CD4-positive, alpha-beta memory T cell (primary cell): ENCODE measurements around the gene GJA9. TPM values are rescaled to one million over a fixed set of nuclear protein-coding genes. Genes with fewer than 3 reads are reported as not detected.
A peak's percentile ranks its signal among the peaks of the same experiment; 100 is the strongest.
"Not testable (repeated sequence)": the region's sequence is repeated elsewhere in the genome, so short reads cannot be mapped to it uniquely, and the experiment has no call there.

Source experiments
- CTCF ChIA-PET: fragments of 350-600 bp; sonication (Branson Sonifier 250); formaldehyde crosslinking; loops from one replicate; lab custom pipeline; 2021; ENCODE audit warnings: inconsistent platforms; ENCODE audit not compliant: partially characterized antibody; lab: Charles Lee
- POLR2A ChIA-PET: fragments of 350-600 bp; sonication (Branson Sonifier 250); formaldehyde crosslinking; loops from one replicate; lab custom pipeline; 2021; ENCODE audit not compliant: partially characterized antibody; lab: Charles Lee
- DNase-seq, 5 donors: peaks; one replicate each; pipeline versions ENCODE4 v3.0.0 to v3.0.0-alpha.2; 2020 to 2022; ENCODE audit warnings: mixed read lengths in 1 of 5
- H3K27ac ChIP-seq: one replicate; pipeline ENCODE4 v1.7.0; 2013; ENCODE audit warnings: low read depth, low read length
- H3K27me3 ChIP-seq: 2 replicates; pipeline ENCODE4 v1.7.0; 2013; ENCODE audit warnings: mild to moderate bottlenecking, low read length, moderate library complexity; ENCODE audit not compliant: insufficient read depth
- H3K36me3 ChIP-seq: 2 replicates; pipeline ENCODE4 v1.7.0; 2013; ENCODE audit warnings: mild to moderate bottlenecking, low read length, moderate library complexity; ENCODE audit not compliant: insufficient read depth
- H3K4me1 ChIP-seq: 2 replicates; pipeline ENCODE4 v1.7.0; 2013; ENCODE audit warnings: mild to moderate bottlenecking, low read length, moderate library complexity; ENCODE audit not compliant: insufficient read depth
- H3K4me3 ChIP-seq, 2 donors: one replicate each; pipeline ENCODE4 v1.7.0; 2013; ENCODE audit warnings: low read length in 2 of 2, mild to moderate bottlenecking in 1 of 2
- H3K9me3 ChIP-seq, 2 donors: one replicate each; pipeline ENCODE4 v1.7.0; 2013; ENCODE audit warnings: low read length in 2 of 2, control low read depth in 1 of 2; ENCODE audit not compliant: control insufficient read depth in 1 of 2
- H3K27ac Mint-ChIP-seq, 7 donors: one replicate each; pipeline ENCODE4 v1.8.0; 2020 to 2021; ENCODE audit warnings: mixed read lengths in 7 of 7, mild to moderate bottlenecking in 6 of 7, inconsistent platforms in 3 of 7, moderate library complexity in 3 of 7
- H3K27me3 Mint-ChIP-seq, 2 donors: one replicate each; pipeline ENCODE4 v1.8.0; 2020 to 2021; ENCODE audit warnings: mixed read lengths in 2 of 2
- H3K36me3 Mint-ChIP-seq, 2 donors: one replicate each; pipeline ENCODE4 v1.8.0; 2020 to 2021; ENCODE audit warnings: mixed read lengths in 2 of 2, inconsistent platforms in 1 of 2, mild to moderate bottlenecking in 1 of 2
- H3K4me1 Mint-ChIP-seq, 4 donors: one replicate each; pipeline ENCODE4 v1.8.0; 2020 to 2021; ENCODE audit warnings: mixed read lengths in 4 of 4, mild to moderate bottlenecking in 1 of 4
- H3K4me3 Mint-ChIP-seq, 8 donors: one replicate each; pipeline ENCODE4 v1.8.0; 2020 to 2021; ENCODE audit warnings: mixed read lengths in 8 of 8, mild to moderate bottlenecking in 7 of 8, moderate library complexity in 6 of 8, inconsistent platforms in 3 of 8
- H3K9me3 Mint-ChIP-seq, 8 donors: one replicate each; pipeline ENCODE4 v1.8.0; 2020 to 2021; ENCODE audit warnings: mixed read lengths in 8 of 8, mild to moderate bottlenecking in 5 of 8, inconsistent platforms in 3 of 8, moderate library complexity in 1 of 8
- intact Hi-C: fragments of 100-400 bp; cut with micrococcal nuclease; formaldehyde crosslinking; loops from one replicate; pipeline ENCODE4 v1.15.1; 2023
- polyA plus RNA-seq, 2 donors: library from polyadenylated mRNA; unstranded; fragments of 300-500 nt; fragmentation: Illumina TruSeq; gene quantifications; one replicate each; pipeline ENCODE4 v1.2.3, GENCODE V29; 2021
- total RNA-seq, 2 experiments: library from RNA; stranded (reverse); gene quantifications; one replicate each; pipeline ENCODE4 v1.2.3, GENCODE V29; 2021

The GJA9 gene
- total and polyA plus RNA-seq, 4 experiments from 2014 or later, result not detected

DNA sequence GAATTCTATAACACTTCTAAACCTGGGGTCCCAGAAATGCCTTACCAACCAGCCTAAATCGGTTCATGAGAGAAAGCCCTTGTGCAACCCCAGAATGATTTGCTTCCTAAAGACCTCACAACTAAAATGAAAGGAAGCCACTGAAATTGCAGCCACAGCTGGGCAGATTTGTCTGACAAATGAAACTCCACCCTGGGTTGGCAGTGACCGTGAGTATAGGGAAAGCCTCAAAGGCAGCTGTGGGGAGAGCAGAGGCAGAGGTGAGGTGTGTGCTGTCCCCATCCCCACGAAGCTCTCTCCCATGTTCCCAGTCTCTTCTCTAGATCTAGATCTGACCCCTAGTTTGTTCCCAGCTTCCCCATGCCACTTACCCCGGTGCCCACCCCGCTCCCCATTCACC, 37.2 kb upstream of the GJA9 start:
- H3K4me3 ChIP-seq, result no peak overlapping the region
- no peak overlapping the region for H3K4me3 Mint-ChIP-seq
- H3K4me1 ChIP-seq, result no peaks in the 10 kb centered on the region
- intact Hi-C loops, result no loop called here
- H3K27me3 ChIP-seq, result no peaks in the 10 kb centered on the region
- no peaks in the 10 kb centered on the region for H3K27me3 Mint-ChIP-seq
- DNase-seq, result no peak
- peaks cover 0 to 1% (median 0%) of the 10 kb centered on the region in 4 donors for H3K4me1 Mint-ChIP-seq
- CTCF ChIA-PET, result interaction anchor here (1.6 kb wide), 1 partner anchor 173 kb away, joined by 4 read pairs; no protein-coding TSS in a partner anchor
- H3K27ac ChIP-seq, result no peak overlapping the region
- no peaks in the 10 kb centered on the region for H3K9me3 ChIP-seq
- POLR2A ChIA-PET, result no interaction called here
- no peaks in the 10 kb centered on the region for H3K36me3 ChIP-seq
- H3K27ac Mint-ChIP-seq, result no peak overlapping the region
- no peaks in the 10 kb centered on the region for H3K9me3 Mint-ChIP-seq
- H3K36me3 Mint-ChIP-seq, result no peaks in the 10 kb centered on the region

GRCh38 chr1:38917772-38918171, 36.4 kb upstream of the GJA9 start:
- Histone ChIP-seq H3K4me3 (no peak overlapping the region), H3K27ac (no peak overlapping the region), H3K9me3 (no peaks in the 10 kb centered on the region), H3K36me3 (no peaks in the 10 kb centered on the region), H3K27me3 (no peaks in the 10 kb centered on the region), H3K4me1 (no peaks in the 10 kb centered on the region)
- intact Hi-C loops, result no loop called here
- CTCF ChIA-PET, result no interaction called here
- H3K4me1 Mint-ChIP-seq, result peaks cover 0 to 1% (median 0%) of the 10 kb centered on the region in 4 donors
- peak overlapping the region in 1 of 7 donors; percentile 47 for H3K27ac Mint-ChIP-seq
- no peaks in the 10 kb centered on the region for H3K9me3 Mint-ChIP-seq
- no peaks in the 10 kb centered on the region for H3K27me3 Mint-ChIP-seq
- DNase-seq, result no peak
- no peak overlapping the region for H3K4me3 Mint-ChIP-seq
- POLR2A ChIA-PET, result no interaction called here
- no peaks in the 10 kb centered on the region for H3K36me3 Mint-ChIP-seq

DNA sequence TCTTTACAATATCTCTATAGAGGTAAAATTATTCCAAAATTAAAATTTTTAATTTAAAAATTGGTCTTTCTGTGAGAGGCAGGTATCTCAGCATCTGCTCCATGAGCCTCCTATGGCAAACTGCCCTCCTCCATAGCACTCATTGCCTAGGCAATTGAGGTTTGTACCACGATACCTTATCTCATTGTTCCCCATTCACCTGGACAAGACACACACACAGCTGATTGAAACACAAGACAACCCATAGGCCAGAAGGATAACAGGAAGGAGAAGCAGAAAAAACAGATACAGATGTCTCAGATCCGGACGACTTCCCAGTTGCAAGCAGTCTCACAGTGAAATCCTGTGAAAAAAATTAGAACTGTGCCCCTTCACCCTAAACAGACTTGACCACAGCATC, 36.0 kb upstream of the GJA9 start:
- Mint-ChIP-seq H3K4me3 (no peak overlapping the region), H3K27ac (peak overlapping the region in 1 of 7 donors; percentile 47), H3K27me3 (no peaks in the 10 kb centered on the region), H3K4me1 (peaks cover 0 to 1% (median 0%) of the 10 kb centered on the region in 4 donors), H3K9me3 (no peaks in the 10 kb centered on the region), H3K36me3 (no peaks in the 10 kb centered on the region)
- Histone ChIP-seq H3K27ac (no peak overlapping the region), H3K4me3 (no peak overlapping the region), H3K4me1 (no peaks in the 10 kb centered on the region), H3K9me3 (no peaks in the 10 kb centered on the region), H3K27me3 (no peaks in the 10 kb centered on the region), H3K36me3 (no peaks in the 10 kb centered on the region)
- intact Hi-C loops, result no loop called here
- POLR2A ChIA-PET, result no interaction called here
- no peak for DNase-seq
- CTCF ChIA-PET, result no interaction called here

- no peaks in the 10 kb centered on the region for H3K27me3 ChIP-seq
Measured at GRCh38 chr1:38915352-38915948, 34.1 kb upstream of the GJA9 start.

DNA sequence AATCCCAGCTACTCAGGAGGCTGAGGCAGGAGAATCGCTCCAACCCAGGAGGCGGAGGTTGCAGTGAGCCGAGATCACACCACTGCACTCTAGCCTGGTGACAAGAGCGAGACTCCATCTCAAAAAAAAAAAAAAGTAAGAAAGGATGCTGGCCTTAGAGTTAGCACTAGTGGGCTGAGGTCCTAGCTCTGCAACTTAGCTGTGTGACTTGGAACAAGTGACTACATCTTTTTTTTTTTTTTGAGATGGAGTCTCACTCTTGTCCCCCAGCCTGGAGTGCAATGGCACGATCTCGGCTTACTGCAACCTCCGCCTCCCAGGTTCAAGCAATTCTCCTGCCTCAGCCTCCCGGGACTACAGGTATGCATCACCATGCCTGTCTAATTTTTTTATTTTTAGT, 33.5 kb upstream of the GJA9 start:
- CTCF ChIA-PET, DNase-seq, H3K4me3 ChIP-seq, H3K4me3 Mint-ChIP-seq, H3K27me3 Mint-ChIP-seq, POLR2A ChIA-PET, intact Hi-C loops, H3K9me3 Mint-ChIP-seq, H3K9me3 ChIP-seq, H3K36me3 Mint-ChIP-seq, H3K27me3 ChIP-seq, H3K4me1 Mint-ChIP-seq, H3K4me1 ChIP-seq, H3K27ac ChIP-seq, H3K36me3 ChIP-seq: not testable (repeated sequence)
- H3K27ac Mint-ChIP-seq, result peak overlapping the region in 1 of 7 donors; percentile 16

More at GRCh38 chr1:38915352-38915948, 34.1 kb upstream of the GJA9 start:
- no peak for DNase-seq
- Histone ChIP-seq H3K9me3 (no peaks in the 10 kb centered on the region), H3K4me3 (no peak overlapping the region), H3K4me1 (no peaks in the 10 kb centered on the region), H3K27ac (no peak overlapping the region), H3K36me3 (no peaks in the 10 kb centered on the region)
- Mint-ChIP-seq H3K4me1 (peaks cover 0 to 3% (median 0%) of the 10 kb centered on the region in 4 donors), H3K9me3 (no peaks in the 10 kb centered on the region), H3K36me3 (no peaks in the 10 kb centered on the region), H3K27me3 (no peaks in the 10 kb centered on the region), H3K27ac (peak overlapping the region in 4 of 7 donors; percentile 16 to 78 (median 18)), H3K4me3 (no peak overlapping the region)
- intact Hi-C loops, result no loop called here
- ChIA-PET POLR2A (no interaction called here), CTCF (no interaction called here)

GRCh38 chr1:38908821-38909220, 27.4 kb upstream of the GJA9 start:
- Mint-ChIP-seq H3K4me3 (no peak overlapping the region), H3K27me3 (no peaks in the 10 kb centered on the region), H3K4me1 (peaks cover 0 to 1% (median 0%) of the 10 kb centered on the region in 4 donors), H3K27ac (no peak overlapping the region), H3K36me3 (peaks cover 0 to 4% of the 10 kb centered on the region in 2 donors), H3K9me3 (peaks cover 0 to 10% (median 5%) of the 10 kb centered on the region in 8 donors)
- no peaks in the 10 kb centered on the region for H3K27me3 ChIP-seq
- H3K9me3 ChIP-seq, result no peaks in the 10 kb centered on the region
- intact Hi-C loops, result no loop called here
- no peaks in the 10 kb centered on the region for H3K4me1 ChIP-seq
- H3K36me3 ChIP-seq, result no peaks in the 10 kb centered on the region
- CTCF ChIA-PET, result no interaction called here
- no peak overlapping the region for H3K27ac ChIP-seq
- no peak overlapping the region for H3K4me3 ChIP-seq
- no peak for DNase-seq
- POLR2A ChIA-PET, result no interaction called here

DNA sequence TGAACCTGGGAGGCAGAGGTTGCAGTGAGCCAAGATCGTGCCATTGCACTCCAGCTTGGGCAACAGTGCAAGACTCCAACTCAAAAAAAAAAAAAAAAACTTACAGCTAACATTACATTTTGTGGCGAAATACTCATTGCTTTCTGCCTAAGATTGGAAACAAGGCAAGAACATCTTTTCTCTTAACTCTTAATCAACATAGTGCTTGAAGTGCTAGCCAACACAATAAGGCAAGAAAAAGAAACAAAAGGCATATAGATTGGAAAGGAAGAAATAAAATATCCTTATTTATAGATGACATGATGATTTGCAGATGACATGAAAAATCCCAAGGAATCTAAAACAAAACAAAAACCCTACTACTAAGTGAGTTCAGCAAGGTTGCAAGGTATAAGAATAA, 24.6 kb upstream of the GJA9 start:
- Histone ChIP-seq H3K27me3 (no peaks in the 10 kb centered on the region), H3K36me3 (no peaks in the 10 kb centered on the region), H3K4me1 (no peaks in the 10 kb centered on the region), H3K4me3 (no peak overlapping the region), H3K27ac (no peak overlapping the region), H3K9me3 (no peaks in the 10 kb centered on the region)
- H3K4me3 Mint-ChIP-seq, result no peak overlapping the region
- DNase-seq, result no peak
- H3K36me3 Mint-ChIP-seq, result peaks cover 0 to 4% of the 10 kb centered on the region in 2 donors
- POLR2A ChIA-PET, result no interaction called here
- H3K27me3 Mint-ChIP-seq, result no peaks in the 10 kb centered on the region
- CTCF ChIA-PET, result no interaction called here
- no peak overlapping the region for H3K27ac Mint-ChIP-seq
- intact Hi-C loops, result no loop called here
- no peaks in the 10 kb centered on the region for H3K4me1 Mint-ChIP-seq
- peaks cover 0 to 10% (median 5%) of the 10 kb centered on the region in 8 donors for H3K9me3 Mint-ChIP-seq
